Activated naive CD8-positive, alpha-beta T cell treated with anti-CD3 and anti-CD28 coated beads for 36 hours (primary cell): ENCODE data around the gene CFAP206. TPM values are rescaled to one million over a fixed set of nuclear protein-coding genes. Genes with fewer than 3 reads are reported as not detected.

Source experiments
- DNase-seq: peaks from one replicate; pipeline ENCODE4 v3.0.0; 2021
- H3K27ac Mint-ChIP-seq: one replicate; pipeline ENCODE4 v1.8.0; 2022; ENCODE audit warnings: mild to moderate bottlenecking, moderate library complexity, mixed read lengths
- H3K27me3 Mint-ChIP-seq: one replicate; pipeline ENCODE4 v1.8.0; 2022; ENCODE audit warnings: mild to moderate bottlenecking, mixed read lengths
- H3K36me3 Mint-ChIP-seq: one replicate; pipeline ENCODE4 v1.8.0; 2021; ENCODE audit warnings: mild to moderate bottlenecking, mixed read lengths
- H3K4me1 Mint-ChIP-seq: one replicate; pipeline ENCODE4 v1.8.0; 2021; ENCODE audit warnings: mixed read lengths
- H3K4me3 Mint-ChIP-seq: one replicate; pipeline ENCODE4 v1.8.0; 2022; ENCODE audit warnings: mild to moderate bottlenecking, moderate library complexity, mixed read lengths
- H3K9me3 Mint-ChIP-seq: one replicate; pipeline ENCODE4 v1.8.0; 2022; ENCODE audit warnings: mixed read lengths
- total RNA-seq, 2 experiments: library from RNA; stranded (reverse); gene quantifications; one replicate each; pipeline ENCODE4 v1.2.3, GENCODE V29; 2021

Gene CFAP206
- total RNA-seq, 2 experiments from 2014 or later, result not detected

- H3K4me3 Mint-ChIP-seq, result no peak overlapping the region
- no peaks in the 10 kb centered on the region for H3K9me3 Mint-ChIP-seq
- peaks cover 3% of the 10 kb centered on the region for H3K4me1 Mint-ChIP-seq
- DNase-seq, result no peak
- H3K36me3 Mint-ChIP-seq, result no peaks in the 10 kb centered on the region
- H3K27me3 Mint-ChIP-seq, result no peaks in the 10 kb centered on the region
- no peak overlapping the region for H3K27ac Mint-ChIP-seq
Measured at GRCh38 chr6:87396595-87397392, 11.0 kb upstream of the CFAP206 start.

- DNase-seq, result no peak
- no peak overlapping the region for H3K27ac Mint-ChIP-seq
- no peaks in the 10 kb centered on the region for H3K27me3 Mint-ChIP-seq
- peaks cover 3% of the 10 kb centered on the region for H3K4me1 Mint-ChIP-seq
- no peaks in the 10 kb centered on the region for H3K36me3 Mint-ChIP-seq
- H3K4me3 Mint-ChIP-seq, result no peak overlapping the region
- no peaks in the 10 kb centered on the region for H3K9me3 Mint-ChIP-seq
Measured at GRCh38 chr6:87397656-87398055, 10.1 kb upstream of the CFAP206 start.

GRCh38 chr6:87401832-87402231 lies 5.9 kb upstream of the CFAP206 start:
- Mint-ChIP-seq H3K9me3 (no peaks in the 10 kb centered on the region), H3K36me3 (no peaks in the 10 kb centered on the region), H3K27ac (no peak overlapping the region), H3K4me1 (no peaks in the 10 kb centered on the region), H3K27me3 (peaks cover 10% of the 10 kb centered on the region), H3K4me3 (no peak overlapping the region)
- DNase-seq, result no peak

DNA sequence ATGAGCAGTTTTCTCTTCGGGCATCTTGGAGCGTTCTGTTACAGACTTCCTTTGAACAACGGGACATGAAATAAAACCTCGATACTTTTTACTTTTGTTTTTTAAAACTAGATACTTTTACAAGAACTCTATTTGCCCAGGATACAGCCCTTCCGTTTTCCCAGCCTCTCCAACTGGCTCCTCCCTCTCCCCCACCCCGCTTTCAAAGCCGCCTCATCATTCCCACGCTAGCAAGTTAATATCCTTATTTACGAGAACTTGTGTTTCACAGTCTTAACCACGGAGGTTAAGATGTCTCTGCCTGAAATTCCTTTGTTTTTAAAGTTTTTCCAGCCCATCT lies 241 bp upstream of the CFAP206 start:
- peaks cover 3% of the 10 kb centered on the region for H3K4me1 Mint-ChIP-seq
- H3K4me3 Mint-ChIP-seq, result peak overlapping the region; percentile 82

GRCh38 chr6:87408721-87409155 lies 966 bp downstream of the CFAP206 start:
- no peaks in the 10 kb centered on the region for H3K36me3 Mint-ChIP-seq
- H3K27ac Mint-ChIP-seq, result peak overlapping the region; percentile 45
- H3K27me3 Mint-ChIP-seq, result peaks cover 19% of the 10 kb centered on the region
- H3K4me3 Mint-ChIP-seq, result peak overlapping the region; percentile 82
- no peak for DNase-seq
- peaks cover 3% of the 10 kb centered on the region for H3K4me1 Mint-ChIP-seq
- H3K9me3 Mint-ChIP-seq, result no peaks in the 10 kb centered on the region

More for the DNA sequence above, 241 bp upstream of the CFAP206 start:
- no peaks in the 10 kb centered on the region for H3K9me3 Mint-ChIP-seq
- H3K27me3 Mint-ChIP-seq, result peaks cover 19% of the 10 kb centered on the region
- no peak overlapping the region for H3K27ac Mint-ChIP-seq
- DNase-seq, result no peak
- H3K36me3 Mint-ChIP-seq, result no peaks in the 10 kb centered on the region

DNA sequence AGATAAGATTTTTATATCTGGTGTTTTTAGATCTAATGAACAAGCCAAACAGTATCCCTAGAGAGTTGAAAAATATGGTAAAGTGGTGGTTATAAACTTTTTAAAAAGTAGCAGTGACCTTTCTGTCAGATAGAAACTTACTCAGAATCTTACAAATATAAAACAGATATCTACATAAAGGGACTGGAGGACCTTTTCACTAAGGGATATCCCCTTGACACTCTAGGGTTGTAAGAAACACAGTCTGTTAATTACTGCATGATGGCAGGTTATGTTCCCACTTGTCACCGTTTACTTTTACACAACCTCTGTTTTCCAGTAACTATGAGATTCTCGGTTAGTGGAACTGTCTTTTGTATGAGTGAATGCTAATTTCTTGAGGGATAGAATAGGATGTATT lies 11.5 kb downstream of the CFAP206 start:
- Mint-ChIP-seq H3K27ac (no peak overlapping the region), H3K9me3 (no peaks in the 10 kb centered on the region), H3K4me3 (no peak overlapping the region), H3K4me1 (no peaks in the 10 kb centered on the region), H3K27me3 (no peaks in the 10 kb centered on the region), H3K36me3 (no peaks in the 10 kb centered on the region)
- DNase-seq, result no peak

DNA sequence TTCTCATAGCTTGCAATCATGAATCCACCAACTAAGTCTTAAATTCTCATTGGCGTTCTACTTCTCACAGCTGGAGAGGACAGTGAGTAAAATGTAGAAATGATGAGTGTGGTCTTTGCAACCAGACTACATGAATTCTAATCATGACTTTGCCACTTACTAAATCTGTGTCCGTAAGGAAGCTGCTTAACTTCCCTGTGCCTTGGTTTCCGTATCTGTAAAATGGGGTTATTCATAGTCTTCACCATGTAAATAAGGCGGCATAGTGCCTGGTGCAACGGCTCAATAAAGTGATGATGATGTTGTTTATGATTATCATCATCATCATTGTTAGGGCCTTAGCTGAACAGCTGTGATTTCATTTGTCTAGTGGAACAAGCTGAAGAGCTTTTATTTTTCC lies 12.6 kb downstream of the CFAP206 start:
- Mint-ChIP-seq H3K36me3 (no peaks in the 10 kb centered on the region), H3K4me1 (no peaks in the 10 kb centered on the region), H3K4me3 (no peak overlapping the region), H3K27ac (no peak overlapping the region), H3K9me3 (no peaks in the 10 kb centered on the region), H3K27me3 (no peaks in the 10 kb centered on the region)
- no peak for DNase-seq

GRCh38 chr6:87421576-87421975 lies 13.8 kb downstream of the CFAP206 start:
- no peaks in the 10 kb centered on the region for H3K9me3 Mint-ChIP-seq
- DNase-seq, result no peak
- no peaks in the 10 kb centered on the region for H3K4me1 Mint-ChIP-seq
- H3K4me3 Mint-ChIP-seq, result no peak overlapping the region
- H3K27ac Mint-ChIP-seq, result no peak overlapping the region
- H3K36me3 Mint-ChIP-seq, result no peaks in the 10 kb centered on the region
- no peaks in the 10 kb centered on the region for H3K27me3 Mint-ChIP-seq

DNA sequence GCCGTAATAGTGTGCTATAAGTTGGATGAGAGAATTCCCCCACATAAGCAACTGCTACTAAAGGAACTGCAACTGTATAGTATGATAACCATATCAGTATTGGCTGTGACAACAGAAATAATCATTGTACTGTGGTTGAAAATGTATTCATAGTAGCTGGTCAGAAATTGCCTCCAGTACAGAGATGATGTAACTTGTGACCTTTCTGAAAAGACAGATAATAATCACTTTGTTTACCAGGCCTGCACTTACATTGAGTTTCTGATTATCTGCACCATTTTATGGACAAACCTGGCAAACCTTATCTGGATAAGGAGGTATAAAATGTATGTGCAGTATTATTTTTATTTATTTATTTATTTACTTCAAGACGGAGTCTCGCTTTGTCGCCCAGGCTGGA lies 19.0 kb downstream of the CFAP206 start:
- H3K27me3 Mint-ChIP-seq, result peaks cover 9% of the 10 kb centered on the region
- no peaks in the 10 kb centered on the region for H3K4me1 Mint-ChIP-seq
- DNase-seq, result no peak
- no peak overlapping the region for H3K4me3 Mint-ChIP-seq
- no peaks in the 10 kb centered on the region for H3K9me3 Mint-ChIP-seq
- no peaks in the 10 kb centered on the region for H3K36me3 Mint-ChIP-seq
- H3K27ac Mint-ChIP-seq, result no peak overlapping the region

DNA sequence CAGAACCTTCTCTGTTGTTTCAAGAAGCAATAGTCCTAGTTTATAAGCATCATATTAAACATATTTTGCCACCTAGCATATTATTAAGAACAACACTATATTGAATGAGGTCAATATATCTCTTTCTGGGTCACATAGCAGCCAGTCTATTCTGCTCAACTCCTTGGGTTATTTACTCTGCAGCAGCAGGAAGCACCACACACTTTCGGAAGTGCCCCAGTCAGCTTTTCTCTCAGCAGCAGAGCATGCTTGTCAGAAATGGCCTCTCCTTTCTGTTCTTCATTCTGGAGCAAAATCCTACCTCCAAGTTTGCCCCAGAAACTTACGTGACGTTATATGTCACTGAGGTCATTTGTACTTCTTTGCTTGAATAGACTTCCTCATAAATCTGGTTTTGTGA lies 22.7 kb downstream of the CFAP206 start:
- H3K27me3 Mint-ChIP-seq, result peaks cover 9% of the 10 kb centered on the region
- no peak overlapping the region for H3K27ac Mint-ChIP-seq
- no peak for DNase-seq
- no peak overlapping the region for H3K4me3 Mint-ChIP-seq
- no peaks in the 10 kb centered on the region for H3K9me3 Mint-ChIP-seq
- H3K4me1 Mint-ChIP-seq, result no peaks in the 10 kb centered on the region
- no peaks in the 10 kb centered on the region for H3K36me3 Mint-ChIP-seq

GRCh38 chr6:87431263-87431662 lies 23.5 kb downstream of the CFAP206 start:
- H3K27ac Mint-ChIP-seq, result no peak overlapping the region
- H3K4me3 Mint-ChIP-seq, result no peak overlapping the region
- no peaks in the 10 kb centered on the region for H3K4me1 Mint-ChIP-seq
- H3K36me3 Mint-ChIP-seq, result no peaks in the 10 kb centered on the region
- no peak for DNase-seq
- H3K9me3 Mint-ChIP-seq, result no peaks in the 10 kb centered on the region
- peaks cover 9% of the 10 kb centered on the region for H3K27me3 Mint-ChIP-seq

DNA sequence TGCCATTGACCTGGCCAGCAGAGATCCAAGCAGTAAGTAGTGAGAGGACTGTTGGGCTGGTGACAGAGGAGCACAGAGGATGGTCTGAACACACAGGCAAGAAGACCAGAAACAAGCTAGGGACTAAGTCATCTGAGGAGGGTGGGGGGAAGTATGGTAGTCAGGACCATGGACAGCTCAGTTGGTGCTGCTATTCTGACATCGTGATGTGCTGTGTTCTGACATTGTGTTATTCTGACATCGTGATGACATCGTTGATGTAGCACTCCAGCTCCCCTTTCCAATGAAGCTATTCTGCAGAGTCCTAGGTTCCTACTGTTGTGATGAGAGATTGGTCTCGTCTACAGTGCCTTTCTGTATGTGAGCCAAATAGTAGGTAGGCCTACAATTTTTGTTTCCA lies 28.7 kb downstream of the CFAP206 start:
- H3K9me3 Mint-ChIP-seq, result no peaks in the 10 kb centered on the region
- H3K4me3 Mint-ChIP-seq, result no peak overlapping the region
- H3K27me3 Mint-ChIP-seq, result peaks cover 10% of the 10 kb centered on the region

DNA sequence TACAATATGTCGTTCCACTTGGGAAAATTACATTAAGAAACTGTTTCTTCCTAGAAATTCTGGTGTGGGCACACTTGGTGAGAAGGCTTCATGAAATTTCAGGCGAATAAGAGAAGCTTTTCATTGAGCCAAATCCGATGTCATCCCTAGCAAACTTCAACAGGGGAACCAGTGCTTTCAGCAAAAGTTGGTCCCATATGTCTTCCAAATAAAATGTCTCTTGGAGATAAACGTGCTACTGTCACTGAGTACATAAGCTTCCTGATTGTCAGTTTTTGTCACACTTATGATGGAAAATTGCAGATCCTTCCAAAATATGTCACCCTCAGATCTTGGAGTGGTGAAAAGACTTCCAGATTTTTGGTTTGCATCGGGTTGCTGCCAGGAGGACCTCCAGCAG lies 33.9 kb downstream of the CFAP206 start:
- no peaks in the 10 kb centered on the region for H3K36me3 Mint-ChIP-seq
- no peaks in the 10 kb centered on the region for H3K4me1 Mint-ChIP-seq
- H3K9me3 Mint-ChIP-seq, result peaks cover 6% of the 10 kb centered on the region
- no peak overlapping the region for H3K27ac Mint-ChIP-seq
- H3K4me3 Mint-ChIP-seq, result no peak overlapping the region
- DNase-seq, result no peak
- H3K27me3 Mint-ChIP-seq, result peaks cover 10% of the 10 kb centered on the region

More for the DNA sequence above, 28.7 kb downstream of the CFAP206 start:
- peak; percentile 10 for DNase-seq
- Mint-ChIP-seq H3K4me1 (no peaks in the 10 kb centered on the region), H3K27ac (no peak overlapping the region), H3K36me3 (no peaks in the 10 kb centered on the region)

- peaks cover 13% of the 10 kb centered on the region for H3K27me3 Mint-ChIP-seq
- no peaks in the 10 kb centered on the region for H3K4me1 Mint-ChIP-seq
- H3K36me3 Mint-ChIP-seq, result no peaks in the 10 kb centered on the region
- peaks cover 6% of the 10 kb centered on the region for H3K9me3 Mint-ChIP-seq
- no peak overlapping the region for H3K27ac Mint-ChIP-seq
- no peak for DNase-seq
- H3K4me3 Mint-ChIP-seq, result no peak overlapping the region
Measured at GRCh38 chr6:87444362-87444761, 36.6 kb downstream of the CFAP206 start.

GRCh38 chr6:87465051-87465450 lies 57.3 kb downstream of the CFAP206 start:
- H3K4me3 Mint-ChIP-seq, result no peak overlapping the region
- DNase-seq, result no peak
- peaks cover 2% of the 10 kb centered on the region for H3K9me3 Mint-ChIP-seq
- no peaks in the 10 kb centered on the region for H3K36me3 Mint-ChIP-seq
- no peak overlapping the region for H3K27ac Mint-ChIP-seq
- peaks cover 26% of the 10 kb centered on the region for H3K27me3 Mint-ChIP-seq
- no peaks in the 10 kb centered on the region for H3K4me1 Mint-ChIP-seq
